Measurements from ENCODE around the gene MINDY4.

Gene MINDY4

DNA sequence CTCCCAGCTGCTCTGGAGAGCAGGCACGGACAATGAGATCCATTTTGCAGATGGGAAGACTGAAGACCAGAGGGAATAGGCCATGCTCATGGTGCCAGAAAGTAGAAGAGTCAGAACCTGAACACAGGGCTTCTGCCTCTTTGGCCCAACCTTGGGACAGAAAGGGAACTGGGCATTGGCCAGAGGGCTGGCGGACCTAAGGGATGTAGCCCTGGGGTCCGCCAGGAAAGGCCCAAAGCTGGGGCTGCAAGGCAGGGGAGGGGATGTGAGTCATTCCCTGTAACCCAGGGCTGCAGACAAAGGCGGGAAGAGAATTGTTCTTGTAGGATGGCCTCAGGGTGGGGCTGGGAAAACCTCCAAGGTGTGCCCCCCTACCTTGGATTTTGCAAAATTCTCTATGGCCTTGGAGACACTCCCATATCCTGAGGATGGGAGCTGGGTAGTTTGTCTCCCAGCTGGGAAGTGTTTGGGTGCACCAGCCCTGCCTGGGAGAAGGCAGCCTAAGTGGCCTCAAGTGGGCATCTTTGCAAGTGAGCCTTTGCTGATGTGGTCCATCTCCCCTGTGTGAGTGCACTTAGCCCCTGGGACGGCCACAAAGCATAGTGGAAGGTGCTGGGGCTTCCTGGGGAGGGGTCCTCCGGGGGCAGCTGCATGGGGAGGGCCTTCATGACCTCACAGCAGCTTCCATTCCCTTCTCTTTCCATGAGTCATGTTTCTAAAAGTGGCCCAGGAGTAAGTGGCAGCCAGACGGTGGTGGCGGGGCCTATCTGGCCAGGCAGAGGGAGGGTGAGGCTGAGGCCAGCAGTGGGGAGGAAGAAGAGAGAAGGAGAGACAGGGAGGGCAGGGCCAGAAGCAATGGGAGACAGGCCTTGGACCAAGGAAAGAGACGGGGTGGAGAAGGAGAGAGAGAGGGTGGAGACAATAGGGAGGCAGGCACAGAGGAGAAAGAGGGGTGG lies 149.6 kb downstream of the MINDY4 start:
- DNase-seq = peak; percentile 41
- in situ Hi-C loops (cut with HindIII; ENCODE audit: low pct_ligation_motif_present, low sequenced_read_pairs) = no loop called here
- no peaks in the 10 kb centered on the region for H3K36me3 ChIP-seq (replicated peaks)
- no peak overlapping the region for H3K27ac ChIP-seq
- no peaks in the 10 kb centered on the region for H3K27me3 ChIP-seq (replicated peaks)
- TF ChIP-seq, protein P1, sequence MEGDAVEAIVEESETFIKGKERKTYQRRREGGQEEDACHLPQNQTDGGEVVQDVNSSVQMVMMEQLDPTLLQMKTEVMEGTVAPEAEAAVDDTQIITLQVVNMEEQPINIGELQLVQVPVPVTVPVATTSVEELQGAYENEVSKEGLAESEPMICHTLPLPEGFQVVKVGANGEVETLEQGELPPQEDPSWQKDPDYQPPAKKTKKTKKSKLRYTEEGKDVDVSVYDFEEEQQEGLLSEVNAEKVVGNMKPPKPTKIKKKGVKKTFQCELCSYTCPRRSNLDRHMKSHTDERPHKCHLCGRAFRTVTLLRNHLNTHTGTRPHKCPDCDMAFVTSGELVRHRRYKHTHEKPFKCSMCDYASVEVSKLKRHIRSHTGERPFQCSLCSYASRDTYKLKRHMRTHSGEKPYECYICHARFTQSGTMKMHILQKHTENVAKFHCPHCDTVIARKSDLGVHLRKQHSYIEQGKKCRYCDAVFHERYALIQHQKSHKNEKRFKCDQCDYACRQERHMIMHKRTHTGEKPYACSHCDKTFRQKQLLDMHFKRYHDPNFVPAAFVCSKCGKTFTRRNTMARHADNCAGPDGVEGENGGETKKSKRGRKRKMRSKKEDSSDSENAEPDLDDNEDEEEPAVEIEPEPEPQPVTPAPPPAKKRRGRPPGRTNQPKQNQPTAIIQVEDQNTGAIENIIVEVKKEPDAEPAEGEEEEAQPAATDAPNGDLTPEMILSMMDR (IDR thresholded peaks at IDR 0.05; ENCODE audit: low read depth, low read length, missing control alignments) = no peak
- H3K4me3 ChIP-seq (ENCODE audit: low read depth, low read length) = no peak overlapping the region

DNA sequence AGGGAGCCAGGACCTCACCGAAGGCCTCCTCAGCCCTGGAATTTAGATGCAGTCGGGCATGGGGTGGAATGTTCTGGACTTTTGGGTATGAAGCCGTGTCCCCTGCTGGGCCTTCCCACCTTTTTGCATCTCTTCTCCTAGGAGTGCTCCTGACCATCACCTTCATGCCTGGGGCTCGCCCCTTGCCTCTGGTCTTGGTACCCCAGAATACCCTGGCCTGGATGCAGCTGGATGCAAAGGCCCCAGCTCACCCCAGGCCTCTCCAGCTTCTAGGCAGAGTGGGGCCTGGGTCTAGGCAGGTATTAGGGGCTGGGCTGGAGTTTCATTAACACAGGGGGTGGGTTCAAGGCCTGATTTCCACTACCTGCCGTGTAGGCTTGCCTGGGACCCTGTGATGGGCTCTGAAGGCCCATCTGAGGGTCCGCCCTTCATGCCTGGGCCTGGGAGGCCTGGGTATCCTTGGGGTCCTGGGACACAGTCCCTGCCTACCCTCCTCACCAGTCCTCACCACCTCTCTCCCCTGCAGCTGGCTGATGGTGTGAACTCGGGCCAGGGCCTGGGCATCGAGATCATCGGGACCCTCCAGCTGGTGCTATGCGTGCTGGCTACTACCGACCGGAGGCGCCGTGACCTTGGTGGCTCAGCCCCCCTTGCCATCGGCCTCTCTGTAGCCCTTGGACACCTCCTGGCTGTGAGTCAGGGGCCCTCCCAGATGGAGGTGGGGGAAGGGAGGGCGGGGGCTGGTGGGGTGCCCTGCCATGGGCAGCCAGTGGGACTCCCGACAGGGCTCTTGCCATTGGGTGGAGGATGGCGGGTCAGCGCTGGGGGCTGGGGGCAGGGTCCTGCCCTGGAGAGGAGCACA lies 150.6 kb downstream of the MINDY4 start:
- no peak overlapping the region for H3K4me3 ChIP-seq (ENCODE audit: low read depth, low read length)
- no peak for DNase-seq
- no peaks in the 10 kb centered on the region for H3K27me3 ChIP-seq (replicated peaks)
- H3K36me3 ChIP-seq (replicated peaks) = no peaks in the 10 kb centered on the region
- H3K27ac ChIP-seq = no peak overlapping the region
- TF ChIP-seq, protein P1 (IDR thresholded peaks at IDR 0.05; ENCODE audit: low read depth, low read length, missing control alignments) = no peak
- in situ Hi-C loops (cut with HindIII; ENCODE audit: low pct_ligation_motif_present, low sequenced_read_pairs) = no loop called here

DNA sequence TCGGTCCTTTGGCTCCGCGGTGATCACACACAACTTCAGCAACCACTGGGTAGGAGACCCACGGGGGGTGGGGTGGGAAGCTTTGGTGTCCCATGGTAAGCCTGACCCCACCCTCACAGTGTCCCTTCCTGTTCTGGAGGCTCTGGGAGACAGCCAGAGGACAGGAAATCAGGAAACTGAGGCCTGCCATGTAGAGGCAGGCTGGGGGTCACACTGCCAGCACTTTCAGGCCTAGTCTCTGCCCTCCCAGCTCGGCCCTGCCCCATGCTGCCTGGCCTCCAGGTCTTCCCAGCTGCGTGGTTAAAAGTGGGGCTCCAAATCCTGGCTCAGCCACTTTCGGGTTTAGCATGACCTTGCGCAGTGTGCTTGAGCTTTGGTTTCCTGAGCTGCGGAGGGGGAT lies 151.4 kb downstream of the MINDY4 start:
- TF ChIP-seq, protein P1 (IDR thresholded peaks at IDR 0.05; ENCODE audit: low read depth, low read length, missing control alignments) = no peak
- no peaks in the 10 kb centered on the region for H3K27me3 ChIP-seq (replicated peaks)
- in situ Hi-C loops (cut with HindIII; ENCODE audit: low pct_ligation_motif_present, low sequenced_read_pairs) = no loop called here
- no peak for DNase-seq
- H3K27ac ChIP-seq = no peak overlapping the region
- H3K36me3 ChIP-seq (replicated peaks) = no peaks in the 10 kb centered on the region
- no peak overlapping the region for H3K4me3 ChIP-seq (ENCODE audit: low read depth, low read length)

DNA sequence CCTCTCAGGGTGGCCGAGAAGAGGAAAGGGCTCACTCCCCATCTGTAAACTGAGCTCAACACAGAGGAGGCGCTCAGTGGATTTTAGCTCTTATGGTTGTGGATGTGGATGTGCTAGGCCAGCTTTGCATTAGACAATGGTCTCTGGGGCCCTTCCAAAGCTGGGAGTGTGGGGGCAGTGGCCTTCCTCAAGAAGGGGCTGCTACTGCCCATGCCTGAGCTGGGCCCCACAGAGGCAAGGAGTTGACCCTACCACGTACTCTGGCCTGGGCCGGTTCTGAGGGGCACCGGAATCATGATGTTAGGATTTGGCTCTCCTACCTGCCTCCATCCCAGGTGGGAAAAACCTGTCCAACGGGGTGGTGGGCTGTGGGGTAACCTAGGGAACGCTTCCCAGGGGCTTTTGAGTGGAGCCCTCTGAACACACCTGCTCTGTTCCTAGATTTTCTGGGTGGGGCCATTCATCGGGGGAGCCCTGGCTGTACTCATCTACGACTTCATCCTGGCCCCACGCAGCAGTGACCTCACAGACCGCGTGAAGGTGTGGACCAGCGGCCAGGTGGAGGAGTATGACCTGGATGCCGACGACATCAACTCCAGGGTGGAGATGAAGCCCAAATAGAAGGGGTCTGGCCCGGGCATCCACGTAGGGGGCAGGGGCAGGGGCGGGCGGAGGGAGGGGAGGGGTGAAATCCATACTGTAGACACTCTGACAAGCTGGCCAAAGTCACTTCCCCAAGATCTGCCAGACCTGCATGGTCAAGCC lies 152.0 kb downstream of the MINDY4 start:
- H3K36me3 ChIP-seq (replicated peaks) = no peaks in the 10 kb centered on the region
- DNase-seq = no peak
- TF ChIP-seq, protein P1 (IDR thresholded peaks at IDR 0.05; ENCODE audit: low read depth, low read length, missing control alignments) = no peak
- no peak overlapping the region for H3K4me3 ChIP-seq (ENCODE audit: low read depth, low read length)
- in situ Hi-C loops (cut with HindIII; ENCODE audit: low pct_ligation_motif_present, low sequenced_read_pairs) = no loop called here
- H3K27ac ChIP-seq = no peak overlapping the region
- H3K27me3 ChIP-seq (replicated peaks) = no peaks in the 10 kb centered on the region

DNA sequence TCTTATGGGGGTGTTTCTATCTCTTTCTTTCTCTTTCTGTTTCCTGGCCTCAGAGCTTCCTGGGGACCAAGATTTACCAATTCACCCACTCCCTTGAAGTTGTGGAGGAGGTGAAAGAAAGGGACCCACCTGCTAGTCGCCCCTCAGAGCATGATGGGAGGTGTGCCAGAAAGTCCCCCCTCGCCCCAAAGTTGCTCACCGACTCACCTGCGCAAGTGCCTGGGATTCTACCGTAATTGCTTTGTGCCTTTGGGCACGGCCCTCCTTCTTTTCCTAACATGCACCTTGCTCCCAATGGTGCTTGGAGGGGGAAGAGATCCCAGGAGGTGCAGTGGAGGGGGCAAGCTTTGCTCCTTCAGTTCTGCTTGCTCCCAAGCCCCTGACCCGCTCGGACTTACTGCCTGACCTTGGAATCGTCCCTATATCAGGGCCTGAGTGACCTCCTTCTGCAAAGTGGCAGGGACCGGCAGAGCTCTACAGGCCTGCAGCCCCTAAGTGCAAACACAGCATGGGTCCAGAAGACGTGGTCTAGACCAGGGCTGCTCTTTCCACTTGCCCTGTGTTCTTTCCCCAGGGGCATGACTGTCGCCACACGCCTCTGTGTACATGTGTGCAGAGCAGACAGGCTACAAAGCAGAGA lies 152.7 kb downstream of the MINDY4 start:
- in situ Hi-C loops (cut with HindIII; ENCODE audit: low pct_ligation_motif_present, low sequenced_read_pairs) = no loop called here

More for the DNA sequence above, 152.7 kb downstream of the MINDY4 start:
- no peaks in the 10 kb centered on the region for H3K36me3 ChIP-seq (replicated peaks)
- TF ChIP-seq, protein P1 (IDR thresholded peaks at IDR 0.05; ENCODE audit: low read depth, low read length, missing control alignments) = no peak
- H3K27ac ChIP-seq = no peak overlapping the region
- H3K4me3 ChIP-seq (ENCODE audit: low read depth, low read length) = no peak overlapping the region
- no peaks in the 10 kb centered on the region for H3K27me3 ChIP-seq (replicated peaks)
- DNase-seq = no peak
